HTERT RPE-1 (cell line): Measurements from ENCODE around the gene PPP2R5A.

Source experiments
- in situ Hi-C: fragments of 300-500 bp; cut with MboI; formaldehyde crosslinking; loops from 4 replicates; pipeline ENCODE4 v1.14.3; 2020; ENCODE audit warnings: low sequenced_read_pairs

Gene PPP2R5A

GRCh38 chr1:212284744-212285684 is at the start of gene PPP2R5A:
TSS of gene PPP2R5A (plus strand) at chr1:212285410. CDS start at chr1:212286111, 701 bp downstream.
- in situ Hi-C loops = no loop called here

- in situ Hi-C loops = no loop called here
Measured at GRCh38 chr1:212235857-212236256, 49.4 kb upstream of the PPP2R5A start.

GRCh38 chr1:212236664-212237220 is 48.5 kb upstream of the PPP2R5A start:
- in situ Hi-C loops = no loop called here

GRCh38 chr1:212237651-212238050 is 47.6 kb upstream of the PPP2R5A start:
- in situ Hi-C loops = no loop called here

GRCh38 chr1:212238552-212238951 is 46.7 kb upstream of the PPP2R5A start:
- in situ Hi-C loops = no loop called here

- in situ Hi-C loops = no loop called here
Measured at GRCh38 chr1:212241501-212241900, 43.7 kb upstream of the PPP2R5A start.

- in situ Hi-C loops = no loop called here
Measured at GRCh38 chr1:212241957-212242287, 43.3 kb upstream of the PPP2R5A start.

GRCh38 chr1:212242288-212242984 is 42.8 kb upstream of the PPP2R5A start:
- in situ Hi-C loops = no loop called here

- in situ Hi-C loops = no loop called here
Measured at GRCh38 chr1:212242985-212243308, 42.3 kb upstream of the PPP2R5A start.

GRCh38 chr1:212244441-212244840 is 40.8 kb upstream of the PPP2R5A start:
- in situ Hi-C loops = no loop called here

GRCh38 chr1:212247179-212247721 is 38.0 kb upstream of the PPP2R5A start:
- in situ Hi-C loops = no loop called here

GRCh38 chr1:212247988-212248387 is 37.2 kb upstream of the PPP2R5A start:
- in situ Hi-C loops = no loop called here

- in situ Hi-C loops = no loop called here
Measured at GRCh38 chr1:212254853-212255363, 30.3 kb upstream of the PPP2R5A start.

- in situ Hi-C loops = no loop called here
Measured at GRCh38 chr1:212255705-212256307, 29.4 kb upstream of the PPP2R5A start.

GRCh38 chr1:212256369-212256768 is 28.8 kb upstream of the PPP2R5A start:
- in situ Hi-C loops = no loop called here

GRCh38 chr1:212257157-212257556 is 28.1 kb upstream of the PPP2R5A start:
- in situ Hi-C loops = no loop called here

- in situ Hi-C loops = no loop called here
Measured at GRCh38 chr1:212259693-212260480, 25.3 kb upstream of the PPP2R5A start.

- in situ Hi-C loops = no loop called here
Measured at GRCh38 chr1:212260557-212261355, 24.5 kb upstream of the PPP2R5A start.

GRCh38 chr1:212261361-212261929 is 23.8 kb upstream of the PPP2R5A start:
- in situ Hi-C loops = no loop called here
